ENCODE data around the gene EPHB2.
A peak's percentile ranks its signal among the peaks of the same experiment; 100 is the strongest.

The EPHB2 gene

GRCh38 chr1:22804969-22805671 is 94.5 kb downstream of the EPHB2 start:
- no peak for DNase-seq

- no peak for DNase-seq
Measured at GRCh38 chr1:22805672-22806038, 95.0 kb downstream of the EPHB2 start.

- DNase-seq: no peak
Measured at GRCh38 chr1:22806584-22806983, 95.9 kb downstream of the EPHB2 start.

DNA sequence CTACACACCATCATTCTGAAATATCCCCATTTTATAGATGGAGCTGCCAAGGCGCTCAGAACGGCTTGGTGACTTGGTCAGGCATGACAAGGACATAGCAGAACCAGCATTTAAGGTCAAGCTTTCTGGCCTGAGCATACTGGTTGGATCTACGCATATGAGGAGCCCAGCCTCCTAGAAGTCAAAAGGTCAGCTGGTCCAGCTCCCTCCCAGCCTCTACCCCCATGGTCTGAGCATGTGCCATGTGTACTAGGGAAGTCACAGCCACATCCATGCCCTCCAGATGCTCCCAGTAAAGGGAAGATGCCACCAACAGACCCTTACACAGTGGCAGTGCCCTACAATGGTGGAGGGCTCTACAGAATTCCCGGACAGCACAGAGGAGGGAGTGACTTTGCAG is 96.7 kb downstream of the EPHB2 start:
- no peak for DNase-seq

GRCh38 chr1:22808186-22808675 is 97.6 kb downstream of the EPHB2 start:
- DNase-seq: no peak

DNA sequence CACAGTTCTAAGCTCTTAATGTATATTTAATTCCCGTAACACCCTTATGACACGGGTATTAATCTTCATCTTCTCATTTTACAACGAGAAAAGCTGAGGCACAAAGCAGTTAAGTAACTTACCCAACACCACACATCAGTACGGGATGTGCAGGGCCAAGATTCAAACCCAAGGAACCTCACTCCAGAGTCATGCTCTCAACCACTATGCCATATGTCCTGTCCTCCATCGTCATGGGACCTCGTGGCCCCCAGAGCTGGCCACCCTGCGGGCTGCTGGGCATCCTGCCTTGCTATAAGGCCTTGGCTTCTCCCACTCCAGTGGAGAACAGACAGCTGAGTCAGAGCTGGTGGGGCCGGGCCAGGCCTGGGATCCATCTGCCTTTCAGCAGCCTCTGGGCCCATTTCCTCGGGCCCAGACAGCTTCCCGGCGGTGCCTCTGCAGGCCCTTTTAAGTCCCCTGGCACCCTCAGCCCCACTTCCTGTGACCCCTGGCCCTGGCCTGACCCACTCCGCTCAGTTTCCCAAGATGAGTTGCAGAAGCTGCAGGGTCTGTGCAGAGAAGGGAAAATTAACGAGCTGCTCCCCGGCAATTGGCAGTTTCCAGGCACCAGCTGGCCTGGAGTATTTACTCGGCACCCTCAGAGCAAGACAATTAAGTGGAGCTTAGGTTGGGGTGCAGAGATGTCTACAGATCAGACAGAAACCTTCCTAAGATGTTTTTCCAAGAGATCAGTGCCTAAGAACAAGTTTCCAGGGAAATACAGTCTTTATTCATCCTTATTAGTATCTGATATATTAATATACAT is 98.2 kb downstream of the EPHB2 start:
- no peak for DNase-seq

GRCh38 chr1:22809783-22810182 is 99.1 kb downstream of the EPHB2 start:
- no peak for DNase-seq

DNA sequence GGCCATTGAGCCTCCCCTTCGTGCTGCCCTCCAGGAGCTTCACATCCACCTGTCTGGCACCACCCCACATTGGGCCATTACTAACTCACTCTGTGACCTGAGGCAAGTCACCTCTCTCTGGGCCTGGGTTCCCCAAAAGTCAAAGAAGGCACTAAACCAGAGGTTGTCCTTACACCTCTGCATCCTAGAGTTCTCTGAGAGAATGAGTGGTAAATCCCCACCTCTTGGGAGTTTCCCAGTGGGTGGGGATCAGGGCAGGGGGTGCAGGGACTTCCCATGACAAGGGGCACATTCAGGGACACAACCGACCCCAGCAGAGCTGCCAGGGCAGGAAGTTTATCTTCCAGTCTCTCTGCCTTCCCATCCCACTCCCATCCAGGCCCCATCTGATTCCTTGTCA is 99.7 kb downstream of the EPHB2 start:
- DNase-seq: no peak

DNA sequence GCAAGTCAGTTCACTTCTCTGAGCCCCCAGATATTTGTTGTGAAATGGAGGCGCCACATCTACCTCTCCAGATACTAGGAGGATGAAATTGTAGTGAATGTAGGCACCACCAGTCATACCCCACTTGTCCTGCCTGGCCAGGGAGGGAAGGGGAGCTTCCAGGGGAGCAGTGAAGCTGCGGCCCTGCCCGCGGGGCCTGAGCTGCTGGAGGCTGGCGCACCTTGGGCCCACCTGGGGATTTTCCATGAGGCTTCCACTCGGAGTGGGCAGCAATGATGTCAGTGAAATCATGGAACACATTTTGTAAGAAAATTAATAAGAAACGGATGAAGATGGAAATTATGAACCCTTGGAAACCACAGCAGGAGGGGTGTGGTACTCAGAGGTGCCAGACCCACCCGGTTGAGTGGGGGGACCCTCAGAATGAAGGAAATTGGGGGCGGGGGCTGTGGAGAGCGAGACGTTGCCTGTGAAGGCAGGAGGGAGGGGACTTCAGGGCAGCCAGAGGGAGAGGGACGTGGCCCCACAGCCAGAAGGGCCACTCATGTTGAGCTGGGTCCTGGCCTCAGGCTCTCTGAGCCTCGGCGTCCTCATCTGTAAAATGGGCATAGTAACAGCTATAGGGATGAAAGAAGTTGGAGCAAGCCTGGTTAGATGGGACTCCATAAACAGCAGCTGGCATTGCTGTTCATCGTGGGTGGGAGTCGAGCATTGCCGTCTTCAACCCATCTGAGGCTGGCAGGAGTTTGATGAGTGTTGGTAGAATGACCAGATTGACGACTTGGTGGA is 101.6 kb downstream of the EPHB2 start:
- DNase-seq: no peak

GRCh38 chr1:22812993-22813790 is 102.6 kb downstream of the EPHB2 start:
- DNase-seq: no peak

DNA sequence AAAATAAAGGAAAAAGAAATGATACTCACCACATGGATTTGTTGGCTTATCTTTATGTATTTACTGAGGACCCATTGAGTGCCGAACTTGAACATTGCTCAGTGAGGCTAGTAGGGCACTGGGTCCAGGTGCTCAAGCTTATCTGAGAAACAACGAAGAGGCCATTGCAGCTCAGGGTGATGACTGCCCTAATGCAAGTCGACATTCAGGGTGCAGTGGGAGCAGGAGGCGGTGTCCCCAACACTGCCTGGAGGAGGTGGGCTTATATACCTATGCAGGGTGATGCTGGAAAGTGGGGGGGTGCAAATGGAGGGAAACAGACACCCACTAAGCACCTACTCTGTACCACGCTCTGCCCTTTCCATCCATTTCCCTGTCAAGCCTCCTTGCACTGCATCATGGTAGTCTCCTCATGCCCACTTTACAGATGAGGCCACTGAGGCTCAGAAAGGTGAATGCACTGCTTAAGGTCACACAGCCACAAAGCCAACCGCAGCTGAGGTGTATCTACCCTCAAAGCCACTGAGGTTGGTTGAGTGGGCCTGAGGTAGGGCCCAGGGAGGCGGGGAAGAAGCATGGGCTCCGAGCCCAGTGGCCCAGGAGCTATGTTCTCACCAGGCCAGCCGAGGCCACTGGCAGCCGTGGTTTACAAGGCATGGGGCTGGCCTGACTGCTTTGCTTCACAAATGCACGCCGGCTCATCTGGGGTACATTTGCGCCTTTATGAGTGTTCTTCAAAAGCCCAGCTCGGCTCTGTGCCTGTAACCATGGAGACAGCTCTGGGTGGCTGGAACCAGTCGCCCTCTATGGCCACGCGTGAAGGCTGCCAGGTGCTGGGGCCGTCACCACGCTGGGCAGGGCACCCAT is 103.8 kb downstream of the EPHB2 start:
- DNase-seq: peak; percentile 78

DNA sequence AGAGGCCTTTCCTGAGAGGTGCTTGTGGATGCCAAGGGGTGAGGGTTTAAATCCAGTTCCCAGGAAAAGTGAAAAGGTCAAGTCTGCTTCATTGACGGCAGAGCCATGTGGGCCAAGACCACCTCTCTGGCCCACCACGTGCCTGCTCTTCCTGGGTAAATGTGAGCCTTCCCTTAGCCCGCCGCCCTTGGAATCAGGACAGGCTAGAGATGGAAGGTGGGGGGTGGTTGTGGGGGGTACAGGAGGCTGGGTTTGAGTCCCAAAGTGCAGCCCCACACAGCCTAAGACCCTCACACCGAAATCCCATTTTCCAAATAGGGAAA is 104.4 kb downstream of the EPHB2 start:
- DNase-seq: no peak

DNA sequence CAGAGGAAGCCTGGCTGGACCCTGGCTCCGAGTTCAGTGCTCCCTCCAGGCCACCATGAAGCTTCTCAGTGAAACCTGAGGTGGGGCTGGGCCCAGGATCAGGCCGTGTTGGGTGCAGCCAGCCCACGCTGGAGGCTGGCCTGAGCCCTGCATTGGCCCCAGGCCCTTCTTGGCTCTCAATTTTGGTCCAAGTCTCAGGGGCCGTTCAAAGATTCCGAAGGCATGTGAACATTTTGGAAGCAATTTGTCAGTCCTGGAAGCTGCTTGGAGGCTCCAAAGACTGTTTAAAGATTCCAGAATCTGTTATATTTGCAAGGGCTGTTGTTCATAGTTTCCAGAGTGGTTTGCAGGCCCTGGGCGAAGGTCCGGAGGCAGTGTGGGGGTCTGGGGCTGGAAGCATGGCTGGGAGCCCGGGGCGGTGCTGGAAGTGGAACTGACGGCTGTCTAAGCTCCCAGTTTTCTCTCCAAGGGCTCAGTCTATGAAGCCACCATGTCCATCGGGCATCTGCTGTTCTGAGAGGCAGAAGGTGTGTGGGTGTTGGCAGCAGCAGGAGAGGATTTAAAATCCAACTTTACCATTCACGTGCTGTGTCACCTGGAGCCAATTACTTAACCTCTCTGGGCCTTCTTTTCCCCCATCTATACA is 104.9 kb downstream of the EPHB2 start:
- DNase-seq: no peak

GRCh38 chr1:22816067-22816775 is 105.6 kb downstream of the EPHB2 start:
- DNase-seq: no peak

- DNase-seq: no peak
Measured at GRCh38 chr1:22816803-22817202, 106.2 kb downstream of the EPHB2 start.

- no peak for DNase-seq
Measured at GRCh38 chr1:22817462-22817861, 106.8 kb downstream of the EPHB2 start.

DNA sequence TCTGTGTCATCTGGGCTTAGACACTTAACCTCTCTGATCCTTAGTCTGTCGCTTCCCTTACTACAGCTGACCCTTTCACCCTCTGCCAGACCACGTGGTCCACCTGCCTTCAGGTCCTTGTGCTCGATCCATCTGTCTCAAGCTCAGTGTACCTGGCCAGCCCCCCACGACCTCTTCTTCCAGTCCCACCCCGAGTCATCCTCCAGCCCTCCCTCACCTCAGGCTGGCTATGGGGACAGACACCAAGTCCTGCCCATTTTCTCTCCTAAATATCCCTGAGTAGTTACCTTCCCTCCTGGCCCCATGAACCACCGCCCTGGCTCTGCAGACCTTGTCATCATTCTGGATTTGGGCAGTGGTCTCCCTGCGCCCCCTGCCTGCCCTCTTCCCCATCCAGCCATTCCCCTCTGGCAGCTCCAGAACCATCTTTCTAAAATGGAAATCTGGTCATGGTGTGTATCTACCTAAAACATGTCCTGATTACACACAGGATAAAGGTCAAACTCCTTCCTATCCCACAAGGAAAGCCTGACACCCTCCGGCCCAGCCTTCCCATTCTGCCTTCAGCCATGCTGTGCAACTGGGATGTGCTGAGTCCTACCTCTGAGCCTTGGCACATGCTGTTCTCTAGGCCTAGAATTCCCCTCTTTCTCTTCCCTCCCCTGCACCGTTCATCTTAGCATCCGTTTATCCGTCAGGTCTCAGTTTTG is 107.6 kb downstream of the EPHB2 start:
- DNase-seq: no peak

DNA sequence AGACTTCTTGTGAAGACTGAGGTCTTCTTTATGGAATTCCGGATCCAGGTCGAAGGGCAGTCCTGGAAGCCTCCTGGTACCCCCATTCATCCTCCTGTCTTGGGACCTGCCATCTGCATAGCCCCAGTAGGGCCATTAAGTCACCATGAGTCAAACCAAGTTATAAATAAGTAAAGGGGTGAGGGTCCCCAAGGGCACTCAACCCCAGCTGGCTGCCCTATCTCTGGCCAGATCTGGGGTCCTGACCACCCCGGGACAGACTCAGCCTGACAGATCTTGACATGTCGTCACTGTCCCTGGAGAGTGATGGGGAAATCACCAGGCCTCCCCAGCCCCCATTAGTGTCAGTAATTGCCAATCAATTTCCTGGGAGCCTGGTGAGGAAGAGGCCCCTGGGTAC is 108.7 kb downstream of the EPHB2 start:
- DNase-seq: no peak

DNA sequence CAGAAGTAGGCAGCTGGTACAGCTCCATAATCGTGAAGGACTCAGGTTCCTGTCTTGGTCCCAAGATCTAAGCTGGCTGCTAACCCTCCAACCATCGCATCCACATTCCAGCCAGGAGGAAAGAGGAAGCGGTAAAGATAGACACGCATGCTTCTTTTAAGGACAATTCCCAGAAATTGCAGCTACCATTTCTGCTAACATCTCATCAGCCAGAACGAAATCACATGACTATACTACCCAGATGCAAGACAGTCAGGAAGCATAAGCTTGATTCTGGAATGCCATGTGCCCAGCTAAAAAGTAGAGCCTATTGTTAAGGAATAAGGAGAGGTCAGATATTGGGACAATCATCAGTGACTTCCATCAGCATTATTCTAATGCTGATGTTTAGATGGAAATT is 110.4 kb downstream of the EPHB2 start:
- no peak for DNase-seq

- no peak for DNase-seq
Measured at GRCh38 chr1:22822371-22822770, 111.7 kb downstream of the EPHB2 start.

All from DMS53 (cell line).